C4-2B (cell line): Measurements from ENCODE around the gene ZNF479.

ENCODE experiments used
- ZFX ChIP-seq: fragments of 450-650 bp; IDR thresholded peaks from 2 replicates; pipeline ENCODE4 v1.6.1; 2017
- TF ChIP-seq, protein P1 (sequence below): fragments of 450-650 bp; conservative IDR thresholded peaks from 2 replicates; pipeline ENCODE4 v1.5.1; 2017; ENCODE audit warnings: mild to moderate bottlenecking

DNA sequence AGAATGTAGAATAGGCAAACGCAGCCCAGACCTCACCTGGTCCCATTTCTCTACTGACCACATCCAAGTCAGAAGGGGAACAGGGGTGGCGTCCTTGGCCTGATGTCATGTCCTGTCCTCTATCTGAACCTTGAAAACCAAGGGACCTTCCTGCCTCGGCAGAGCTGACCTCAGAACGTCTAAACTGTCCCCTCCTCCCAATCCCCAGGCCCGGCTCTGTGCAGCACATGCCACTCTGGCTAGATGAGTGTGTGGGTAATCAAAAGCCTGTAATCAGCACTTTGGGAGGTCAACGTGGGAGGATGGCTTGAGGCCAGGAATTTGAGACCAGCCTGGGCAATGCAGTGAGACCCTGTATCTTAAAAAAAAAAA, 46.5 kb upstream of the ZNF479 start:
- TF ChIP-seq, protein P1, sequence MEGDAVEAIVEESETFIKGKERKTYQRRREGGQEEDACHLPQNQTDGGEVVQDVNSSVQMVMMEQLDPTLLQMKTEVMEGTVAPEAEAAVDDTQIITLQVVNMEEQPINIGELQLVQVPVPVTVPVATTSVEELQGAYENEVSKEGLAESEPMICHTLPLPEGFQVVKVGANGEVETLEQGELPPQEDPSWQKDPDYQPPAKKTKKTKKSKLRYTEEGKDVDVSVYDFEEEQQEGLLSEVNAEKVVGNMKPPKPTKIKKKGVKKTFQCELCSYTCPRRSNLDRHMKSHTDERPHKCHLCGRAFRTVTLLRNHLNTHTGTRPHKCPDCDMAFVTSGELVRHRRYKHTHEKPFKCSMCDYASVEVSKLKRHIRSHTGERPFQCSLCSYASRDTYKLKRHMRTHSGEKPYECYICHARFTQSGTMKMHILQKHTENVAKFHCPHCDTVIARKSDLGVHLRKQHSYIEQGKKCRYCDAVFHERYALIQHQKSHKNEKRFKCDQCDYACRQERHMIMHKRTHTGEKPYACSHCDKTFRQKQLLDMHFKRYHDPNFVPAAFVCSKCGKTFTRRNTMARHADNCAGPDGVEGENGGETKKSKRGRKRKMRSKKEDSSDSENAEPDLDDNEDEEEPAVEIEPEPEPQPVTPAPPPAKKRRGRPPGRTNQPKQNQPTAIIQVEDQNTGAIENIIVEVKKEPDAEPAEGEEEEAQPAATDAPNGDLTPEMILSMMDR, result no peak
- TF ChIP-seq ZFX, result no peak
